HCT116 (cell line): ENCODE data around the gene C10orf53. TPM values are rescaled to one million over a fixed set of nuclear protein-coding genes. Genes with fewer than 3 reads are reported as not detected.

ENCODE experiments used
- ATAC-seq: fragments of 200-7000 bp; cut with Tn5 transposase; 2 replicates; pipeline ENCODE4 v1.9.1; 2020; ENCODE audit warnings: mild to moderate bottlenecking, moderate library complexity
- BruUV-seq: library from RNA; stranded (reverse); fragments of 400-500 nt; replicated peaks from 2 replicates; lab custom pipeline; 2021; lab: Mats Ljungman, UMichigan
- CTCF ChIA-PET: fragments of 300-600 bp; sonication (Branson Sonifier 250); formaldehyde crosslinking; loops from one replicate; lab custom pipeline; 2021; ENCODE audit warnings: antibody characterized with exemption; lab: Charles Lee
- POLR2A ChIA-PET: fragments of 300-600, 350-600 bp; sonication (Branson Sonifier 250); formaldehyde crosslinking; loops from one replicate; lab custom pipeline; 2021; ENCODE audit warnings: antibody characterized with exemption; lab: Charles Lee
- RAD21 ChIA-PET, 2 experiments: fragments of 300-600 bp; sonication (Branson Sonifier 250); formaldehyde crosslinking; loops; one replicate each; lab custom pipeline; 2023; ENCODE audit warnings: low total read pairs in 2 of 2; ENCODE audit not compliant: uncharacterized antibody in 2 of 2, unreplicated experiment in 2 of 2, low non-redundant PET in 1 of 2; lab: Charles Lee
- DNase-seq: peaks from one replicate; pipeline ENCODE4 v3.0.0-alpha.2; 2010; ENCODE audit warnings: low read depth, low spot score
- H2AFZ ChIP-seq: fragments of 200-600 bp; shearing (Covaris generic), sonication (generic); 2 replicates; pipeline ENCODE4 v1.6.1; 2017; ENCODE audit warnings: low read depth, mixed run types, mixed read lengths, antibody characterized with exemption, low read length; ENCODE audit not compliant: poor library complexity, severe bottlenecking
- H3K27ac ChIP-seq: 2 replicates; pipeline ENCODE4 v1.5.1; 2012; ENCODE audit warnings: low read depth, low read length
- H3K27me3 ChIP-seq: fragments of 200-600 bp; sonication (generic); 2 replicates; pipeline ENCODE4 v1.6.1; 2016; ENCODE audit warnings: mixed run types, low read length, mixed read lengths; ENCODE audit not compliant: insufficient read depth
- H3K36me3 ChIP-seq, 2 experiments: fragments of 200-500 bp in 1 of 2; fragments of 200-600 bp in 1 of 2; sonication (Bioruptor generic) in 1 of 2; sonication (generic) in 1 of 2; 2 replicates each; pipeline versions ENCODE4 v1.5.1 to v1.6.1; 2014 to 2016; ENCODE audit warnings: low read length in 2 of 2, inconsistent platforms in 1 of 2, mixed read lengths in 1 of 2, mixed run types in 1 of 2; ENCODE audit not compliant: insufficient read depth in 2 of 2, control insufficient read depth in 1 of 2
- H3K4me1 ChIP-seq, 2 experiments: fragments of 200-600 bp in 1 of 2; sonication (generic) in 1 of 2; 2 replicates each; pipeline versions ENCODE4 v1.5.1 to v1.6.1; 2012 to 2017; ENCODE audit warnings: low read length in 2 of 2, inconsistent platforms in 1 of 2, mild to moderate bottlenecking in 1 of 2, mixed read lengths in 1 of 2, mixed run types in 1 of 2, moderate library complexity in 1 of 2; ENCODE audit not compliant: insufficient read depth in 2 of 2, control insufficient read depth in 1 of 2
- H3K4me2 ChIP-seq: fragments of 200-600 bp; sonication (generic); 2 replicates; pipeline ENCODE4 v1.6.1; 2017; ENCODE audit warnings: mixed run types, low read length, mixed read lengths
- H3K4me3 ChIP-seq, 2 experiments: fragments of 200-600 bp in 1 of 2; sonication (generic) in 1 of 2; replicated peaks in 1 of 2; 2 replicates each; pipeline ENCODE4 v1.5.1; 2011 to 2016; ENCODE audit warnings: low read length in 2 of 2, control low read depth in 1 of 2, low read depth in 1 of 2, mild to moderate bottlenecking in 1 of 2, mixed read lengths in 1 of 2, mixed run types in 1 of 2
- H3K79me2 ChIP-seq: fragments of 200-600 bp; sonication (generic); 2 replicates; pipeline ENCODE4 v1.6.1; 2017; ENCODE audit warnings: mild to moderate bottlenecking, mixed run types, low read length, moderate library complexity, mixed read lengths; ENCODE audit not compliant: insufficient read depth
- H3K9ac ChIP-seq: fragments of 200-600 bp; sonication (generic); 2 replicates; pipeline ENCODE4 v1.6.1; 2016; ENCODE audit warnings: low read length, mixed read lengths
- H3K9me2 ChIP-seq: fragments of 200-600 bp; sonication (generic), shearing (Covaris generic); 2 replicates; pipeline ENCODE4 v1.6.1; 2017; ENCODE audit warnings: mixed run types, mild to moderate bottlenecking, moderate library complexity; ENCODE audit not compliant: insufficient read depth
- H3K9me3 ChIP-seq, 2 experiments: fragments of 200-500 bp in 1 of 2; fragments of 200-600 bp in 1 of 2; sonication (Bioruptor generic) in 1 of 2; sonication (generic) in 1 of 2; 2 replicates each; pipeline ENCODE4 v1.6.1; 2014 to 2017; ENCODE audit warnings: low read length in 2 of 2, mixed read lengths in 2 of 2, inconsistent platforms in 1 of 2, low read depth in 1 of 2, mild to moderate bottlenecking in 1 of 2, mixed run types in 1 of 2, moderate library complexity in 1 of 2; ENCODE audit not compliant: control insufficient read depth in 1 of 2, insufficient read depth in 1 of 2
- H4K20me1 ChIP-seq: fragments of 200-600 bp; sonication (generic), shearing (Covaris generic); 2 replicates; pipeline ENCODE4 v1.6.1; 2017; ENCODE audit warnings: mixed run types, mild to moderate bottlenecking, moderate library complexity; ENCODE audit not compliant: insufficient read depth
- EGR1 ChIP-seq: IDR thresholded peaks from 2 replicates; pipeline ENCODE4 v1.6.1; 2012; ENCODE audit warnings: low read depth
- ELF1 ChIP-seq: IDR thresholded peaks from 2 replicates; pipeline ENCODE4 v1.6.1; 2012; ENCODE audit warnings: low read depth, borderline replicate concordance
- EZH2 ChIP-seq: fragments of 200-600 bp; sonication (generic); IDR thresholded peaks from 2 replicates; pipeline ENCODE4 v1.6.1; 2017; ENCODE audit warnings: antibody characterized with exemption, mixed run types
- FOSL1 ChIP-seq: IDR thresholded peaks from 2 replicates; pipeline ENCODE4 v1.6.1; 2012; ENCODE audit warnings: low read depth
- JUND ChIP-seq: IDR thresholded peaks from 2 replicates; pipeline ENCODE4 v1.6.1; 2012
- MAX ChIP-seq: IDR thresholded peaks from 2 replicates; pipeline ENCODE4 v1.6.1; 2012
- POLR2A ChIP-seq: IDR thresholded peaks from 2 replicates; pipeline ENCODE4 v1.7.0; 2011; ENCODE audit warnings: borderline replicate concordance; ENCODE audit not compliant: insufficient read depth, insufficient read length; ENCODE audit errors: extremely low read depth
- SIN3A ChIP-seq: IDR thresholded peaks from 2 replicates; pipeline ENCODE4 v1.6.1; 2012; ENCODE audit warnings: low read depth
- SP1 ChIP-seq: IDR thresholded peaks from 2 replicates; pipeline ENCODE4 v1.6.1; 2012; ENCODE audit warnings: low read depth
- SRF ChIP-seq: IDR thresholded peaks from 2 replicates; pipeline ENCODE4 v1.6.1; 2012; ENCODE audit warnings: low read depth
- TCF7L2 ChIP-seq: IDR thresholded peaks from 2 replicates; pipeline ENCODE4 v1.7.0; 2011; ENCODE audit warnings: borderline replicate concordance, inconsistent platforms; ENCODE audit not compliant: insufficient read depth, insufficient read length; ENCODE audit errors: extremely low read depth
- YY1 ChIP-seq: IDR thresholded peaks from 2 replicates; pipeline ENCODE4 v1.6.1; 2011; ENCODE audit warnings: low read length, low read depth, moderate library complexity, mild to moderate bottlenecking; ENCODE audit not compliant: insufficient replicate concordance; ENCODE audit errors: extremely low read depth
- intact Hi-C: fragments of 100-400 bp; cut with micrococcal nuclease; formaldehyde crosslinking; loops from 2 replicates; pipeline ENCODE4 v1.10.0; 2022
- total RNA-seq: library from RNA; stranded (reverse); gene quantifications from one replicate; pipeline ENCODE4 v1.2.1, GENCODE V29; 2021; ENCODE audit not compliant: unreplicated experiment
- TF ChIP-seq, protein P1 (sequence below): IDR thresholded peaks from 2 replicates; pipeline ENCODE4 v1.6.1; 2012; ENCODE audit warnings: low read depth
- TF ChIP-seq, protein P2 (sequence below): IDR thresholded peaks from 2 replicates; pipeline ENCODE4 v1.6.1; 2011; ENCODE audit warnings: mild to moderate bottlenecking, low read length, moderate library complexity; ENCODE audit not compliant: insufficient replicate concordance; ENCODE audit errors: extremely low read depth

The C10orf53 gene
- total RNA-seq, 1 experiment from 2014 or later, result not detected

- TF ChIP-seq, protein P1, sequence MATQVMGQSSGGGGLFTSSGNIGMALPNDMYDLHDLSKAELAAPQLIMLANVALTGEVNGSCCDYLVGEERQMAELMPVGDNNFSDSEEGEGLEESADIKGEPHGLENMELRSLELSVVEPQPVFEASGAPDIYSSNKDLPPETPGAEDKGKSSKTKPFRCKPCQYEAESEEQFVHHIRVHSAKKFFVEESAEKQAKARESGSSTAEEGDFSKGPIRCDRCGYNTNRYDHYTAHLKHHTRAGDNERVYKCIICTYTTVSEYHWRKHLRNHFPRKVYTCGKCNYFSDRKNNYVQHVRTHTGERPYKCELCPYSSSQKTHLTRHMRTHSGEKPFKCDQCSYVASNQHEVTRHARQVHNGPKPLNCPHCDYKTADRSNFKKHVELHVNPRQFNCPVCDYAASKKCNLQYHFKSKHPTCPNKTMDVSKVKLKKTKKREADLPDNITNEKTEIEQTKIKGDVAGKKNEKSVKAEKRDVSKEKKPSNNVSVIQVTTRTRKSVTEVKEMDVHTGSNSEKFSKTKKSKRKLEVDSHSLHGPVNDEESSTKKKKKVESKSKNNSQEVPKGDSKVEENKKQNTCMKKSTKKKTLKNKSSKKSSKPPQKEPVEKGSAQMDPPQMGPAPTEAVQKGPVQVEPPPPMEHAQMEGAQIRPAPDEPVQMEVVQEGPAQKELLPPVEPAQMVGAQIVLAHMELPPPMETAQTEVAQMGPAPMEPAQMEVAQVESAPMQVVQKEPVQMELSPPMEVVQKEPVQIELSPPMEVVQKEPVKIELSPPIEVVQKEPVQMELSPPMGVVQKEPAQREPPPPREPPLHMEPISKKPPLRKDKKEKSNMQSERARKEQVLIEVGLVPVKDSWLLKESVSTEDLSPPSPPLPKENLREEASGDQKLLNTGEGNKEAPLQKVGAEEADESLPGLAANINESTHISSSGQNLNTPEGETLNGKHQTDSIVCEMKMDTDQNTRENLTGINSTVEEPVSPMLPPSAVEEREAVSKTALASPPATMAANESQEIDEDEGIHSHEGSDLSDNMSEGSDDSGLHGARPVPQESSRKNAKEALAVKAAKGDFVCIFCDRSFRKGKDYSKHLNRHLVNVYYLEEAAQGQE, result no peak
- TF ChIP-seq, protein P2, sequence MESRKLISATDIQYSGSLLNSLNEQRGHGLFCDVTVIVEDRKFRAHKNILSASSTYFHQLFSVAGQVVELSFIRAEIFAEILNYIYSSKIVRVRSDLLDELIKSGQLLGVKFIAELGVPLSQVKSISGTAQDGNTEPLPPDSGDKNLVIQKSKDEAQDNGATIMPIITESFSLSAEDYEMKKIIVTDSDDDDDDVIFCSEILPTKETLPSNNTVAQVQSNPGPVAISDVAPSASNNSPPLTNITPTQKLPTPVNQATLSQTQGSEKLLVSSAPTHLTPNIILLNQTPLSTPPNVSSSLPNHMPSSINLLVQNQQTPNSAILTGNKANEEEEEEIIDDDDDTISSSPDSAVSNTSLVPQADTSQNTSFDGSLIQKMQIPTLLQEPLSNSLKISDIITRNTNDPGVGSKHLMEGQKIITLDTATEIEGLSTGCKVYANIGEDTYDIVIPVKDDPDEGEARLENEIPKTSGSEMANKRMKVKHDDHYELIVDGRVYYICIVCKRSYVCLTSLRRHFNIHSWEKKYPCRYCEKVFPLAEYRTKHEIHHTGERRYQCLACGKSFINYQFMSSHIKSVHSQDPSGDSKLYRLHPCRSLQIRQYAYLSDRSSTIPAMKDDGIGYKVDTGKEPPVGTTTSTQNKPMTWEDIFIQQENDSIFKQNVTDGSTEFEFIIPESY, result no peak
- TF ChIP-seq SRF (no peak), JUND (no peak), YY1 (no peak)
Measured at GRCh38 chr10:49664006-49664841, 15.2 kb upstream of the C10orf53 start (continued).

- ChIA-PET POLR2A (no interaction called here), RAD21 (no interaction called here), CTCF (no interaction called here)
- Histone ChIP-seq H3K9me2 (no peaks in the 10 kb centered on the region), H4K20me1 (no peaks in the 10 kb centered on the region), H3K79me2 (no peaks in the 10 kb centered on the region), H3K9me3 (peaks cover 0 to 2% of the 10 kb centered on the region in 2 experiments; a peak in 1 of 4 replicates), H3K4me1 (no peaks in the 10 kb centered on the region), H3K9ac (no peak overlapping the region), H3K36me3 (no peaks in the 10 kb centered on the region), H3K4me3 (no peak overlapping the region), H2AFZ (no peak overlapping the region), H3K4me2 (no peak overlapping the region), H3K27me3 (peaks cover 32% of the 10 kb centered on the region), H3K27ac (no peak overlapping the region)
- ATAC-seq (no peak), DNase-seq (no peak)
- intact Hi-C loops, result no loop called here
- no TSS peak for BruUV-seq
- TF ChIP-seq SP1 (no peak), POLR2A (no peak), EZH2 (no peak), SRF (no peak), ELF1 (no peak), EGR1 (no peak), FOSL1 (no peak), TCF7L2 (no peak), SIN3A (no peak), MAX (no peak)
- TF ChIP-seq, protein P2, result no peak
Measured at GRCh38 chr10:49664842-49665355, 14.6 kb upstream of the C10orf53 start.
